HepG2 (cell line): ENCODE measurements around the gene ACSS3. TPM values are rescaled to one million over a fixed set of nuclear protein-coding genes. Genes with fewer than 3 reads are reported as not detected.

Experiments used
- ATAC-seq: fragments of 200-7000 bp; cut with Tn5 transposase; 3 replicates; pipeline ENCODE4 v1.9.1; 2020; ENCODE audit warnings: mild to moderate bottlenecking, moderate library complexity
- BruUV-seq: library from RNA; stranded (reverse); fragments of 400-500 nt; replicated peaks from 2 replicates; lab custom pipeline; 2021; lab: Mats Ljungman, UMichigan
- CTCF ChIA-PET: fragments of 300-600 bp; formaldehyde crosslinking; extraction: SDS; loops from one replicate; lab custom pipeline; 2021; ENCODE audit warnings: low total read pairs, inconsistent platforms, low intra/inter-chr PET ratio; lab: Yijun Ruan, JAX
- POLR2A ChIA-PET: fragments of 350-600 bp; sonication (Branson Sonifier 250); formaldehyde crosslinking; loops from one replicate; lab custom pipeline; 2020; ENCODE audit warnings: antibody characterized with exemption, inconsistent platforms; lab: Yijun Ruan, JAX
- DNase-seq: peaks from one replicate; pipeline ENCODE4 v3.0.0-alpha.2; 2015; ENCODE audit warnings: low spot score
- FAIRE-seq: peaks from 3 replicates; lab custom pipeline; 2011; peaks lifted over from hg19 to GRCh38; lab: Jason Lieb, UNC
- H2AFZ ChIP-seq: one replicate; pipeline ENCODE4 v1.6.1; 2011; ENCODE audit warnings: low read length, inconsistent platforms
- H3K27ac ChIP-seq: fragments of 300-600 bp; 3 replicates; pipeline ENCODE4 v1.8.0; 2011; ENCODE audit warnings: mixed run types, mild to moderate bottlenecking, mixed read lengths, low read length, inconsistent platforms; ENCODE audit not compliant: insufficient read depth; ENCODE audit errors: extremely low read length
- H3K27me3 ChIP-seq, 2 experiments: fragments of 200-600 bp in 1 of 2; 2 replicates in 1 of 2; 3 replicates in 1 of 2; pipeline versions ENCODE4 v1.6.0 to v1.8.0; 2011; ENCODE audit warnings: low read length in 2 of 2, mild to moderate bottlenecking in 2 of 2, moderate library complexity in 2 of 2, inconsistent platforms in 1 of 2; ENCODE audit not compliant: insufficient read depth in 2 of 2, control insufficient read depth in 1 of 2
- H3K36me3 ChIP-seq, 2 experiments: fragments of 200-600 bp in 1 of 2; replicated peaks in 1 of 2; 2 replicates in 1 of 2; 3 replicates in 1 of 2; pipeline versions ENCODE4 v1.5.1 to v1.8.0; 2011; ENCODE audit warnings: low read length in 2 of 2, inconsistent platforms in 1 of 2; ENCODE audit not compliant: insufficient read depth in 2 of 2, control insufficient read depth in 1 of 2
- H3K4me1 ChIP-seq: 2 replicates; pipeline ENCODE4 v1.5.1; 2012; ENCODE audit warnings: low read length, inconsistent platforms; ENCODE audit not compliant: insufficient read depth
- H3K4me2 ChIP-seq: 2 replicates; pipeline ENCODE4 v1.6.0; 2011; ENCODE audit warnings: low read depth, low read length, inconsistent platforms
- H3K4me3 ChIP-seq, 3 experiments: fragments of 200-600 bp in 1 of 3; sonication (generic), shearing (Covaris generic) in 1 of 3; replicated peaks in 1 of 3; 2 replicates each; pipeline ENCODE4 v1.5.1; 2011 to 2016; ENCODE audit warnings: low read length in 3 of 3, inconsistent platforms in 2 of 3, low read depth in 2 of 3, mild to moderate bottlenecking in 2 of 3, control low read depth in 1 of 3, mixed read lengths in 1 of 3; ENCODE audit not compliant: insufficient read depth in 1 of 3
- H3K79me2 ChIP-seq: one replicate; pipeline ENCODE4 v1.6.1; 2011; ENCODE audit warnings: low read length, inconsistent platforms; ENCODE audit not compliant: insufficient read depth
- H3K9ac ChIP-seq: 2 replicates; pipeline ENCODE4 v1.6.0; 2011; ENCODE audit warnings: mild to moderate bottlenecking, low read depth, low read length, inconsistent platforms; ENCODE audit not compliant: insufficient read depth
- H3K9me3 ChIP-seq: 2 replicates; pipeline ENCODE4 v1.5.1; 2012; ENCODE audit warnings: mild to moderate bottlenecking, low read length
- H4K20me1 ChIP-seq: 2 replicates; pipeline ENCODE4 v1.6.0; 2011; ENCODE audit warnings: inconsistent platforms, mild to moderate bottlenecking, low read length, moderate library complexity; ENCODE audit not compliant: insufficient read depth
- ARNTL ChIP-seq: sonication (generic); formaldehyde crosslinking; IDR thresholded peaks from 2 replicates; pipeline ENCODE4 v1.4.0; 2020; ENCODE audit warnings: mild to moderate bottlenecking, missing genetic modification reagents
- CTCF ChIP-seq: sonication (generic); formaldehyde crosslinking; IDR thresholded peaks from 2 replicates; pipeline ENCODE4 v1.5.0; 2020; ENCODE audit warnings: mild to moderate bottlenecking, missing genetic modification reagents, moderate library complexity
- FOXK1 ChIP-seq: sonication (generic); formaldehyde crosslinking; IDR thresholded peaks from 2 replicates; pipeline ENCODE4 v1.4.0; 2020; ENCODE audit warnings: low read depth, missing genetic modification reagents, borderline replicate concordance
- IKZF5 ChIP-seq: IDR thresholded peaks from 2 replicates; pipeline ENCODE4 v1.6.1; 2018; ENCODE audit warnings: missing genetic modification reagents, mild to moderate bottlenecking, missing compliant biosample characterization
- IRF9 ChIP-seq: sonication (generic); formaldehyde crosslinking; IDR thresholded peaks from 2 replicates; pipeline ENCODE4 v1.8.0; 2022; ENCODE audit warnings: missing genetic modification reagents, mild to moderate bottlenecking, borderline replicate concordance
- MYNN ChIP-seq: sonication (generic); formaldehyde crosslinking; IDR thresholded peaks from 2 replicates; pipeline ENCODE4 v1.4.0; 2020; ENCODE audit warnings: mild to moderate bottlenecking, low read depth, missing genetic modification reagents
- NFYC ChIP-seq: IDR thresholded peaks from 2 replicates; pipeline ENCODE4 v1.6.1; 2016; ENCODE audit warnings: missing genetic modification reagents, missing compliant biosample characterization
- NR2F1 ChIP-seq, 2 experiments: fragments of 450-650 bp in 1 of 2; formaldehyde crosslinking in 1 of 2; IDR thresholded peaks; 2 replicates each; pipeline versions ENCODE4 v1.5.0 to v1.6.1; 2016 to 2020; ENCODE audit warnings: mild to moderate bottlenecking in 1 of 2, missing compliant biosample characterization in 1 of 2, missing genetic modification reagents in 1 of 2, moderate library complexity in 1 of 2
- PLRG1 ChIP-seq: fragments of 450-650 bp; conservative IDR thresholded peaks from 2 replicates; pipeline ENCODE4 v1.6.1; 2016
- SMAD3 ChIP-seq: sonication (generic); formaldehyde crosslinking; IDR thresholded peaks from 2 replicates; pipeline ENCODE4 v1.4.0; 2020; ENCODE audit warnings: missing genetic modification reagents
- SRF ChIP-seq: IDR thresholded peaks from 2 replicates; pipeline ENCODE4 v1.6.1; 2011; ENCODE audit warnings: mild to moderate bottlenecking, low read depth, low read length, moderate library complexity
- ZBTB26 ChIP-seq: IDR thresholded peaks from 2 replicates; pipeline ENCODE4 v1.6.1; 2016; ENCODE audit warnings: missing compliant biosample characterization, missing genetic modification reagents, borderline replicate concordance
- ZKSCAN8 ChIP-seq: IDR thresholded peaks from 2 replicates; pipeline ENCODE4 v1.6.1; 2016; ENCODE audit warnings: borderline replicate concordance, missing genetic modification reagents, missing compliant biosample characterization
- ZNF136 ChIP-seq: sonication (generic); formaldehyde crosslinking; IDR thresholded peaks from 2 replicates; pipeline ENCODE4 v1.8.1; 2022; ENCODE audit warnings: low read depth, mild to moderate bottlenecking, moderate library complexity, missing genetic modification reagents
- ZNF256 ChIP-seq: sonication (generic); formaldehyde crosslinking; conservative IDR thresholded peaks from 2 replicates; pipeline ENCODE4 v1.4.0; 2020; ENCODE audit warnings: missing genetic modification reagents
- ZNF691 ChIP-seq: sonication (generic); formaldehyde crosslinking; IDR thresholded peaks from 2 replicates; pipeline ENCODE4 v1.4.0; 2020; ENCODE audit warnings: missing genetic modification reagents, low read depth, mild to moderate bottlenecking, borderline replicate concordance
- ZUFSP ChIP-seq: sonication (generic); formaldehyde crosslinking; IDR thresholded peaks from 2 replicates; pipeline ENCODE4 v1.9.0; 2021; ENCODE audit warnings: missing genetic modification reagents, mild to moderate bottlenecking, borderline replicate concordance
- WGBS: methylation state at CpG from one replicate; pipeline ENCODE4 v1.1.6; 2017; ENCODE audit warnings: low lambda C conversion rate; 5-methylcytosine and 5-hydroxymethylcytosine counted together
- in situ Hi-C: cut with HindIII; loops from 2 replicates; pipeline ENCODE4 v1.10.0; 2017; ENCODE audit warnings: low pct_unique_long_range_greater_than_20kb; ENCODE audit not compliant: extremely low pct_ligation_motif_present
- intact Hi-C: fragments of 100-400 bp; cut with micrococcal nuclease; formaldehyde crosslinking; loops from one replicate; pipeline ENCODE4 v1.10.0; 2022; ENCODE audit not compliant: unreplicated experiment
- polyA plus RNA-seq, 8 experiments: library from polyadenylated mRNA; depleted of rRNA in 3 of 8; stranded (reverse) in 7 of 8; unstranded in 1 of 8; fragments of >200 nt; fragmentation: Illumina TruSeq in 4 of 8; extraction: Trizol in 4 of 8; gene quantifications; 2 replicates each; pipeline versions ENCODE4 v1.2.1 to v1.2.3, GENCODE V29; 2011 to 2016; ENCODE audit warnings: low read depth in 4 of 8, missing spikeins in 1 of 8, mixed read lengths in 1 of 8; ENCODE audit not compliant: insufficient read depth in 1 of 8
- total RNA-seq, 5 experiments: library from RNA; depleted of rRNA; stranded (reverse); fragments of >200 nt; fragmentation: Illumina TruSeq; extraction: Trizol; gene quantifications; 2 replicates each; pipeline ENCODE4 v1.2.3, GENCODE V29; 2016; ENCODE audit warnings: low read depth in 1 of 5

The ACSS3 gene
- total and polyA plus RNA-seq, 2 of the 13 experiments (the other 11 are each of a cell fraction or from before 2014, with no cell fraction given), result 79.5 to 86.3 TPM

GRCh38 chr12:81284137-81284536, 206.3 kb downstream of the ACSS3 start:
- no peak overlapping the region for H2AFZ ChIP-seq
- no peak for TF ChIP-seq ZBTB26 (CRISPR knock-in tag)
- no peak for TF ChIP-seq SRF
- TF ChIP-seq ZNF136 (CRISPR knock-in tag), result no peak
- TF ChIP-seq ARNTL, result no peak
- no peak for TF ChIP-seq MYNN (CRISPR knock-in tag)
- TF ChIP-seq IRF9, result no peak
- TF ChIP-seq FOXK1, result no peak
- TF ChIP-seq ZNF691 (CRISPR knock-in tag), result no peak
- no peak for TF ChIP-seq NR2F1 (CRISPR knock-in tag; IDR thresholded peaks at IDR 0.05)
- no peak for TF ChIP-seq ZNF256 (CRISPR knock-in tag)
- no peak for TF ChIP-seq PLRG1
- no peak for TF ChIP-seq SMAD3 (CRISPR knock-in tag)
- TF ChIP-seq ZUFSP (CRISPR knock-in tag), result no peak
- no peak for TF ChIP-seq ZKSCAN8
- TF ChIP-seq IKZF5, result no peak
- TF ChIP-seq CTCF (CRISPR knock-in tag), result no peak
- TF ChIP-seq NFYC (CRISPR knock-in tag), result no peak
- TF ChIP-seq, all 625 proteins: peak for 0
- Histone ChIP-seq H3K4me3 (no peak overlapping the region), H3K27ac (no peak overlapping the region), H3K4me1 (no peaks in the 10 kb centered on the region), H3K4me2 (no peak overlapping the region), H4K20me1 (no peaks in the 10 kb centered on the region), H3K79me2 (no peaks in the 10 kb centered on the region), H3K9me3 (no peaks in the 10 kb centered on the region), H3K27me3 (no peaks in the 10 kb centered on the region), H3K36me3 (no peaks in the 10 kb centered on the region), H3K9ac (no peak overlapping the region)
- ATAC-seq (no peak), FAIRE-seq (no peak), DNase-seq (no peak)
- POLR2A ChIA-PET, result no interaction called here
- intact Hi-C loops (no loop called here), in situ Hi-C loops (no loop called here)
- 13% methylated on average over 3 of the region's 3 CpGs for WGBS
- BruUV-seq, result no TSS peak
- CTCF ChIA-PET, result no interaction called here
